ENCODE results near the gene ZNF330.
"Not testable (repeated sequence)": the region's sequence is repeated elsewhere in the genome, so short reads cannot be mapped to it uniquely, and the experiment has no call there.

Gene ZNF330

GRCh38 chr4:141216002-141216761, 4.5 kb upstream of the ZNF330 start:
- peaks cover 9% of the 10 kb centered on the region for H3K27me3 Mint-ChIP-seq

GRCh38 chr4:141220271-141220670, 424 bp upstream of the ZNF330 start:
- peak overlapping the region; percentile 92 for H3K27ac Mint-ChIP-seq
- peak overlapping the region; percentile 98 for H3K4me3 Mint-ChIP-seq
- H3K4me1 Mint-ChIP-seq: peaks cover 49% of the 10 kb centered on the region
- H3K9me3 Mint-ChIP-seq: no peaks in the 10 kb centered on the region
- H3K27me3 Mint-ChIP-seq: peaks cover 4% of the 10 kb centered on the region
- peaks cover 8% of the 10 kb centered on the region for H3K36me3 Mint-ChIP-seq

More at GRCh38 chr4:141216002-141216761, 4.5 kb upstream of the ZNF330 start:
- Mint-ChIP-seq H3K4me3 (no peak overlapping the region), H3K27ac (no peak overlapping the region), H3K4me1 (peaks cover 10% of the 10 kb centered on the region), H3K9me3 (no peaks in the 10 kb centered on the region), H3K36me3 (peaks cover 1% of the 10 kb centered on the region)

- H3K27ac Mint-ChIP-seq: peak overlapping the region; percentile 18
- H3K4me1 Mint-ChIP-seq: peaks cover 58% of the 10 kb centered on the region
- peaks cover 2% of the 10 kb centered on the region for H3K27me3 Mint-ChIP-seq
- H3K9me3 Mint-ChIP-seq: no peaks in the 10 kb centered on the region
- H3K36me3 Mint-ChIP-seq: peaks cover 21% of the 10 kb centered on the region
- peak overlapping the region; percentile 98 for H3K4me3 Mint-ChIP-seq
These were observed 2.7 kb downstream of the ZNF330 start for GRCh38 chr4:141223418-141223817.

GRCh38 chr4:141227280-141227679, 6.6 kb downstream of the ZNF330 start:
- H3K36me3 Mint-ChIP-seq: peaks cover 34% of the 10 kb centered on the region
- not testable (repeated sequence) for H3K27ac Mint-ChIP-seq, H3K27me3 Mint-ChIP-seq, H3K4me3 Mint-ChIP-seq, H3K9me3 Mint-ChIP-seq
- H3K4me1 Mint-ChIP-seq: peaks cover 51% of the 10 kb centered on the region

- Mint-ChIP-seq H3K27me3 (no peaks in the 10 kb centered on the region), H3K27ac (no peak overlapping the region), H3K36me3 (peaks cover 31% of the 10 kb centered on the region), H3K4me3 (no peak overlapping the region), H3K9me3 (no peaks in the 10 kb centered on the region), H3K4me1 (peaks cover 28% of the 10 kb centered on the region)
These were observed 8.9 kb downstream of the ZNF330 start for GRCh38 chr4:141229408-141230101.

- no peak overlapping the region for H3K27ac Mint-ChIP-seq
- H3K27me3 Mint-ChIP-seq: no peaks in the 10 kb centered on the region
- no peaks in the 10 kb centered on the region for H3K9me3 Mint-ChIP-seq
- H3K36me3 Mint-ChIP-seq: peaks cover 18% of the 10 kb centered on the region
- H3K4me1 Mint-ChIP-seq: peaks cover 11% of the 10 kb centered on the region
- no peak overlapping the region for H3K4me3 Mint-ChIP-seq
These were observed 13.0 kb downstream of the ZNF330 start for GRCh38 chr4:141233673-141234072.

GRCh38 chr4:141238186-141238585, 17.5 kb downstream of the ZNF330 start:
- Mint-ChIP-seq H3K27me3 (no peaks in the 10 kb centered on the region), H3K4me3 (no peak overlapping the region), H3K27ac (no peak overlapping the region), H3K9me3 (no peaks in the 10 kb centered on the region), H3K36me3 (peaks cover 6% of the 10 kb centered on the region), H3K4me1 (no peaks in the 10 kb centered on the region)

GRCh38 chr4:141240259-141240658, 19.6 kb downstream of the ZNF330 start:
- no peaks in the 10 kb centered on the region for H3K4me1 Mint-ChIP-seq

GRCh38 chr4:141240671-141241070, 20.0 kb downstream of the ZNF330 start:
- Mint-ChIP-seq H3K4me1 (no peaks in the 10 kb centered on the region), H3K27me3 (no peaks in the 10 kb centered on the region), H3K36me3 (no peaks in the 10 kb centered on the region), H3K4me3 (no peak overlapping the region), H3K27ac (no peak overlapping the region), H3K9me3 (no peaks in the 10 kb centered on the region)

More at GRCh38 chr4:141240259-141240658, 19.6 kb downstream of the ZNF330 start:
- H3K36me3 Mint-ChIP-seq: peaks cover 2% of the 10 kb centered on the region
- no peaks in the 10 kb centered on the region for H3K9me3 Mint-ChIP-seq
- H3K27me3 Mint-ChIP-seq: no peaks in the 10 kb centered on the region
- H3K27ac Mint-ChIP-seq: no peak overlapping the region
- H3K4me3 Mint-ChIP-seq: no peak overlapping the region

GRCh38 chr4:141241986-141242385, 21.3 kb downstream of the ZNF330 start:
- Mint-ChIP-seq H3K4me3 (no peak overlapping the region), H3K36me3 (no peaks in the 10 kb centered on the region), H3K9me3 (no peaks in the 10 kb centered on the region), H3K4me1 (no peaks in the 10 kb centered on the region), H3K27me3 (no peaks in the 10 kb centered on the region), H3K27ac (no peak overlapping the region)

- no peaks in the 10 kb centered on the region for H3K27me3 Mint-ChIP-seq
- H3K9me3 Mint-ChIP-seq: no peaks in the 10 kb centered on the region
- no peak overlapping the region for H3K4me3 Mint-ChIP-seq
- no peaks in the 10 kb centered on the region for H3K4me1 Mint-ChIP-seq
- no peak overlapping the region for H3K27ac Mint-ChIP-seq
- no peaks in the 10 kb centered on the region for H3K36me3 Mint-ChIP-seq
These were observed 23.7 kb downstream of the ZNF330 start for GRCh38 chr4:141244419-141244818.

- H3K27ac Mint-ChIP-seq: no peak overlapping the region
- H3K9me3 Mint-ChIP-seq: no peaks in the 10 kb centered on the region
- H3K4me3 Mint-ChIP-seq: no peak overlapping the region
- no peaks in the 10 kb centered on the region for H3K36me3 Mint-ChIP-seq
- no peaks in the 10 kb centered on the region for H3K4me1 Mint-ChIP-seq
- H3K27me3 Mint-ChIP-seq: no peaks in the 10 kb centered on the region
These were observed 25.5 kb downstream of the ZNF330 start for GRCh38 chr4:141246243-141246642.

- no peak overlapping the region for H3K4me3 Mint-ChIP-seq
- H3K36me3 Mint-ChIP-seq: no peaks in the 10 kb centered on the region
- H3K27ac Mint-ChIP-seq: no peak overlapping the region
- H3K27me3 Mint-ChIP-seq: no peaks in the 10 kb centered on the region
- H3K4me1 Mint-ChIP-seq: no peaks in the 10 kb centered on the region
- no peaks in the 10 kb centered on the region for H3K9me3 Mint-ChIP-seq
These were observed 26.2 kb downstream of the ZNF330 start for GRCh38 chr4:141246683-141247429.

GRCh38 chr4:141247430-141247780, 26.7 kb downstream of the ZNF330 start:
- H3K36me3 Mint-ChIP-seq: no peaks in the 10 kb centered on the region
- no peaks in the 10 kb centered on the region for H3K4me1 Mint-ChIP-seq
- H3K4me3 Mint-ChIP-seq: no peak overlapping the region
- no peak overlapping the region for H3K27ac Mint-ChIP-seq
- H3K27me3 Mint-ChIP-seq: no peaks in the 10 kb centered on the region
- no peaks in the 10 kb centered on the region for H3K9me3 Mint-ChIP-seq

GRCh38 chr4:141248029-141248428, 27.3 kb downstream of the ZNF330 start:
- Mint-ChIP-seq H3K36me3 (no peaks in the 10 kb centered on the region), H3K27me3 (peaks cover 3% of the 10 kb centered on the region), H3K4me1 (no peaks in the 10 kb centered on the region), H3K27ac (no peak overlapping the region), H3K9me3 (no peaks in the 10 kb centered on the region), H3K4me3 (no peak overlapping the region)

- Mint-ChIP-seq H3K4me1 (no peaks in the 10 kb centered on the region), H3K9me3 (no peaks in the 10 kb centered on the region), H3K4me3 (no peak overlapping the region), H3K36me3 (no peaks in the 10 kb centered on the region), H3K27me3 (peaks cover 6% of the 10 kb centered on the region), H3K27ac (no peak overlapping the region)
These were observed 27.8 kb downstream of the ZNF330 start for GRCh38 chr4:141248486-141248885.
